Iris pigment epithelial cell (primary cell): ENCODE measurements around the gene SCNN1B.

ENCODE experiments used
- DNase-seq: peaks from one replicate; pipeline ENCODE4 v3.0.0-alpha.2; 2011; ENCODE audit warnings: low read depth

Gene SCNN1B

DNA sequence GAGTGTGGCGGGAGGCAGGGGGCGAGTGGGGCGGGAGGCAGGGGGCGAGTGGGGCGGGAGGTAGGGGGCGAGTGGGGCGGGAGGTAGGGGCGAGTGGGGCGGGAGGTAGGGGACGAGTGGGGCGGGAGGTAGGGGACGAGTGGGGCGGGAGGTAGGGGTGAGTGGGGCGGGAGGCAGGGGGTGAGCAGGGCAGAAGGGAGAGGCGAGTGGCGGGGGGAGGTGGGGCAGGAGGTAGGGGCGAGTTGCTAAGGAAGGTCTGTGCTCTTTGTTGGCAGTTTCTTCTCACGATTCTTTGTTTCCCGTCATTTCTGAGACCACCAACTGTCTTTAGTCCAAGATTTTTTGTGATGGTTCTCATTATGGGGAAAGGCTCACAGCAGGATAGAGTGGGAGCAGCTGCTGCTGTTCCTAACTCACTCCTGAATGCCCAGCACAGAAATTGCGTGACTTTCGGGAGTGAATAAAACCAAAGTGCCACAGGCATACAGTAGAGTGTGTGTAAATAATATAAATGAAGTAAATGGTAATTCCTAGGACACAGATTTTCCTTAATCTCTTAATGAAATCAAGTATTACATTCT, 106.2 kb downstream of the SCNN1B start:
- DNase-seq: no peak

DNA sequence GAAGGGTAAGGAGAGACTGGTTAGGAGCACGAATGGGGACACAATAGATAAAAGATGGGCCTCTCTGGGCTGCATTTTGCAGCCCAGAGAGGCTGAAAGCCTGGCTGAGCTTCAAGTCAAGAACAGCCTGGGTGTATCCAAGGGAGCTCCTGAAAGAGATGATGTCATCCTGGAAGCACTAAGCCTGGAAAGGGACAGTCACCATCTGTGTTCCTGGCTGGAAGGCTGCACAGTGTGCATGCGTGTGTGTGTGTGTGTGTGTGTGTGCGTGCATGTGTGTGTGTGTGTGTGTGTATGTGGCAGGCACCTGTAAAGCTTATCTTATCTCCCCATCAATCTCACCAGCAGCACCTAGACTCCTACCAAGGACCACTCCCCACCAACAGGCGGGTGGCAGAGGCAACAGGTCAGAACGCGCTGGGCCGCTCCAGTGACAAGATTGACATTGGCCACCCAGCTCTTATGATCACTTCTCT, 106.8 kb downstream of the SCNN1B start:
- peak; percentile 28 for DNase-seq

DNA sequence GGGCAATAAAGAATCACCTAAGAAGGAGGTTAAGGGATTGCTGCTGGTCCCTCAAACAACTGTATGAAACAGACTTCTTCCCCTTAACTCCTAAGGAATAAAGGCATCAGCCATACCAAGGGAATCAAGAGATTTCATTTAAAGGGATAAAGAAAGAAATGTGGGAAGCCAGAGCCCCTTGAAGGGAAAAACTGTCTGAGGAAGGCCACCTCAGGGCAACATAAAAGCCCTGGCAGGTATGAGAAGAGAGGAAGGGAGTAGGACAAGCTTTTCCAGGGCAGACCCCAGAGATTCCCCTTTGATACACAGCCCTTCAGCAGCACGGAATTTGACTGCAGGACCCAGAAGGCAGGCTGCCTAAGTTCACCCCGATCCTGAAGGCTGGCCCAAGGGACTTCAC, 107.4 kb downstream of the SCNN1B start:
- no peak for DNase-seq

DNA sequence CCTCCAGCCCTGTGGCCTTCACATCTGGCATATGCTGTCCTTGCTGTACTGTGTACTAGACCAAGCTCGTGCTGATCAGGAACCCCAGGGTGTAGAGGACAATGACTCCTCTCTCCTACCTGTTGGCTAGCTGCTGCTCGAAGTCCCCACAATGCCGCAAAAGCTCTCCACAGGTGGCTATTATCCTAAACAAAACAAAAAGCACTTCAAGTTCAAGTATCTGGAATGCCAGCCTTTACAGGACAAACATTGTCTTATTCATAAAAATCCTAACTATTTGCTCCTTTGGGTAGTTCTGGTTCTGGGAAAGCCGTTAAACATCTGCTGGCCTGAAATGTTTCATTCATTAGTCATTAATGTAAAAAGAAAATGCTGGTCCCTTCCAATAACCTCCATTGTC, 108.1 kb downstream of the SCNN1B start:
- DNase-seq: peak; percentile 25

DNA sequence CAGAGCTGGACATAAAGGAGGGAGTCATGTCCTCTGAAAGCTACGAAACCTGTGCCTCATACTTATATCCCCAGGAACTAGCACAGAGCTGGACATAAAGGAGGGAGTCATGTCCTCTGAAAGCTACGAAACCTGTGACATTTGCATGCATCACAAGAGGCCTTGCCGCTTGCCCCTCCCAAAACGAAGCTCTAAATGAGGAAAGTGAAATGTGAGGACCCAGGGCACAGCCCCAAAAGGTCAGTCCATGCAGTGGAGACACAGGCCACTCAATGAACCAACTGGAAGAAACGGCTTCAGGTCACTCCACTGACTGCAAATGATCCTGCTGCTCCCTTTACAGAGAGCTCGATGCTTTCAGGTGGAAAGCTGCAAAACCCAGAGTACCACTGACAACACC, 112.6 kb downstream of the SCNN1B start:
- DNase-seq: no peak

DNA sequence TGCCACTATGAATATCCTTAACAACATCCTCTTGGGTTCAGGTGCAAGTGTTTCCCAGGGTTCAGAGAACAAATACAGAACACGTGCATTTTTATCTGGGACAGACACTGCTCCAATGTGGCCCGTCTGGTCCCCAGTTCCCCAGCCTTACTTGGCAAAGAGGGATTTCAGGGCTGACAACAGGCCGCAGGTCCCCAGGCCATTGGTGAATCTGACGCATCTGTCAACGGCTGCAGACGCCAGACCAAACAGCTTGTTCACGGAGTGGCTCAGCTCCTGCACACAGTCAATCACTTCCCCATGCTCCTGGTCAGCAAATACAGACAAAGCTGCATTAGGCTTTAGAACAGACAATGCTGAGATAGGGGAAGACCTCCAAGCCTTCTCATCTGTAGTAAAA, 114.7 kb downstream of the SCNN1B start:
- DNase-seq: no peak

DNA sequence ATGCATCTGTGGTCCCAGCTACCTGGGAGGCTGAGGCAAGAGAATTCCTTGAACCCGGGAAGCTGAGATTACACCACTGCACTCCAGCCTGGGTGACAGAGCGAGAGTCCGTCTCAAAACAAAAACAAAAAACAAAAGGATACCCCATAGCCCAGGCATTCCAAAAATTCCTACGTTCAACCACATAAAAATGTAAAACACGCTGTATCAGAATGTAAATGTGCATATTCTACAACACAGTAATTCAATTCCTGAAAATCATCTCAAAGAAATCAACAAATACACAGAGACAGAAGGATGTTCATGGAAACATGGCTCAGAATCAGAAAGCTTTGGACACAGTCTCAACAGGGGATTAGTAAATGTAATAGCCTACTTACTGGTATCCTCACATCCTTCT, 117.9 kb downstream of the SCNN1B start:
- peak; percentile 72 for DNase-seq

DNA sequence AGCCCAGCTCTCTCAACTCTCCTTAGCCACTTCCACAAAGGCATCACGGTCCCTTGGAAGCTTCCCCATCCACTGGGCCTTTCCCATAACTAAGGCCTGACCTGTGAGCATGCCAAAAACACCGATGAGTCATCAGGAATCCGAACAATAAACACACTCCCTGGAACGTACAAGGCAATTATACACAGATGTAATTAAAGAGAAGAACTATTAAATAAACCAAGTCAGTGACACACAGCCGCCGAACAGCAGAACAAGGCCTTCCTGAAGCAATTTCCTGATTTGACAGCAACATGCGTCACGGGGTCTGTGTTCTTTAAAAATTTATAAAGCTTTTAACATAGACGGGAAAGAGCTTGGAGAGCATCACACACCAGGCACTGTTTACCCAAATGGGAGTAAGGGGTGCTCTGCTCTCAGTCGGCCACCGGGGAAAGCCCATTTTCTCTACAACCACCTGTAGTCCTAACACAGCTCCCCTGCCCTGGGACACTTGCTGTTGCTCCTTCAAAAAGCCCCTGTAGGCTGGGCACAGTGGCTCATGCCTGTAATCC, 121.5 kb downstream of the SCNN1B start:
- peak; percentile 91 for DNase-seq

DNA sequence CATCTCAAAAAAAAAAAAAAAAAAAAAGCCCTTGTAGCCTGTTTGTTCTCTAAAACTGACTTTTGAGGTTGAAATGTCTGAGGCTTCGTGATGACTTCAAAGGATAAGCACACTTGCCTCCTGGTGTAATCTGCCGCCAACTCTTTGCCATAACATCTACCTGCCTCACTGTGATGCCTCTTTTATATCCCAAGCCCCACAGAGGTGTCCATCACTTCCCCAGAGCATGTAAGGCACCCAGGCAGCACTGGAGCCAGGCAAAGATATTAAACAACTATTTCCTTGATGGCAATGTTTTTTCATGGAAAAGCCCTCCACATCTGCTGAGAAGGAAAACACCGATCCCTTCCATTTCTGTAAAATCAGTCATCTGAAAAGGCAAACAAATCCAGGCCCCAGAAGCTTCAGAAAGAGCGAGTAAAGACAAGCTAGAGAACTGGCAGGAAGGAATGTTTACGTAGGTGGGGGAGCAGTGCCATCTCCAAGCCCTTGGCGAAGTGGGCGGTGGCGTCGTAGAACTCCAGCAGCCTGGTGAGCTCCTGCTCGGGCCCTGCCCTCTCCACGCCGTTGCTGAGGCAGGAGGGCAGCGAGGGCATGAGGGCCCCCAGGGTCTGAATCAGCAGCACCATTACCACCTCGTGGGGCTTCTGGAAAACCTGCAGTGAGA, 122.3 kb downstream of the SCNN1B start:
- peak; percentile 9 for DNase-seq

DNA sequence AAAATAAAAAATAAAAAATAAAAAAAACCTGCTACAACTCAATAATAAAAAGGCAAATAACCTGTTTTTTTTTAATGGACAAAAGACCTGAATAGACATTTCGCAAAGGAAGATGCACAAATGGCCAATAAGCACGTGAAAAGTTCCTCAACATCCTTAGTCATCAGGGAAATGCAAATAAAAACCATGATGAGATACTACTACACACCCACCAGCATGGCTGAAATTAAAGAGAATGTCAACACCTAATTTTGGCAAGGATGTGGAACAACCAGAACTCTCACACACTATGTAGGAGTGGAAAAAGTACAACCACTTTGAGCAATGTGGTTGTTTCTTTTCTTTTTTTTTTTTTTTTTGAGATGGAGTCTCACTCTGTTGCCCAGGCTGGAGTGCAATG, 126.2 kb downstream of the SCNN1B start:
- no peak for DNase-seq
